Measurements from ENCODE around the gene KRT17.

The KRT17 gene

DNA sequence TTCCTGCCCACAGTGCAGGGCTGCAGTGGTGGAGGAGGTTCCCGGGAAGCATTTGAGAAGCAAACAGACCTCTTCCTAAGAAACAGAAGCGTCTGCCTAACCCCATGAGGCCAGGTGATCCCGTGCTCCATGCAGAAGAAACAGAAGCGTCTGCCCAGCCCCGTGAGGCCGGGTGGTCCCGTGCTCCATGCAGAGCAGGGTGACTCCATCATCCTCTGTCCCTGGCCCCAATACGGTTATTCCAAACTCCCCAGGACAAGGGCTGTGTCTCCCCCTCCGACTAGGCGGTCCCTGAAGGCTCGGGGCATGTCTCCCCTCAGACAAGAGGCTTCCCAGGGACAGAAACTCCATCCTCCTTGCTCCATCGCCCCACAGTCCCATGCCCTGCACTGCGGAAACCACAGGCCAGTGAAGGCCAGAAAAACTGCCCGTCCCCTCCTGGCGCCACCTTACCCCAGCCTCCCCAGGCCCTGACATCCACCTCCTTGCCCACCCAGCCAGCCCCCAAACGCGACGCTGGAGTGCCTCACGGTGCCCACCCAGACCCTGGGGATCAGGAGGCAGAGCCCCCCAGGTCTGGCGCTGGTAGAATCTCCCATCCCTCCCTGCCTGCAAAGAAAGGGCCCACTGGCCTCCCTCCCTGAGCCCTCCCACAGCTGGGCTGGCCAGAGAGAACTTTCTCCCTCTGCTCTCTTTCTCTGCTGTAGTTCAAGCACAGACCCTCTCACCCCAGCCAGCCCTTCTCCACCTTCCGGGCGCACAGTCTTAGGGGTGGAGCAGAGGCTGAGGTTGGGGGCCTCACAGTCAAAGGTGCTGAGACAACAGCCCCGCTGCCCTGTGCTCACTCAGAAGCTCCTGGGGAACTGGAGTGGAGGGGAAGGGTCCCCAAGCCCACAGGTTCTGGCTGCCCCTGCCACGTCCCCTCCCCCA, 30.6 kb upstream of the KRT17 start:
- Histone ChIP-seq H3K79me2 (ENCODE audit: low read length) (no peaks in the 10 kb centered on the region), H3K4me1 (ENCODE audit: low read length) (no peaks in the 10 kb centered on the region), H3K9ac (ENCODE audit: low read length) (no peak overlapping the region), H3K27me3 (ENCODE audit: low read depth, low read length) (no peaks in the 10 kb centered on the region), H2AFZ (ENCODE audit: low read depth, low read length) (no peak overlapping the region), H3K27ac (ENCODE audit: low read length) (no peak overlapping the region), H4K20me1 (ENCODE audit: insufficient read depth, low read length) (no peaks in the 10 kb centered on the region), H3K4me2 (ENCODE audit: low read length) (no peak overlapping the region), H3K9me3 (ENCODE audit: insufficient read depth, low read length) (no peaks in the 10 kb centered on the region), H3K4me3 (ENCODE audit: low read length) (no peak overlapping the region), H3K36me3 (replicated peaks; ENCODE audit: low read depth, low read length) (no peaks in the 10 kb centered on the region)
- TF ChIP-seq, protein P1, sequence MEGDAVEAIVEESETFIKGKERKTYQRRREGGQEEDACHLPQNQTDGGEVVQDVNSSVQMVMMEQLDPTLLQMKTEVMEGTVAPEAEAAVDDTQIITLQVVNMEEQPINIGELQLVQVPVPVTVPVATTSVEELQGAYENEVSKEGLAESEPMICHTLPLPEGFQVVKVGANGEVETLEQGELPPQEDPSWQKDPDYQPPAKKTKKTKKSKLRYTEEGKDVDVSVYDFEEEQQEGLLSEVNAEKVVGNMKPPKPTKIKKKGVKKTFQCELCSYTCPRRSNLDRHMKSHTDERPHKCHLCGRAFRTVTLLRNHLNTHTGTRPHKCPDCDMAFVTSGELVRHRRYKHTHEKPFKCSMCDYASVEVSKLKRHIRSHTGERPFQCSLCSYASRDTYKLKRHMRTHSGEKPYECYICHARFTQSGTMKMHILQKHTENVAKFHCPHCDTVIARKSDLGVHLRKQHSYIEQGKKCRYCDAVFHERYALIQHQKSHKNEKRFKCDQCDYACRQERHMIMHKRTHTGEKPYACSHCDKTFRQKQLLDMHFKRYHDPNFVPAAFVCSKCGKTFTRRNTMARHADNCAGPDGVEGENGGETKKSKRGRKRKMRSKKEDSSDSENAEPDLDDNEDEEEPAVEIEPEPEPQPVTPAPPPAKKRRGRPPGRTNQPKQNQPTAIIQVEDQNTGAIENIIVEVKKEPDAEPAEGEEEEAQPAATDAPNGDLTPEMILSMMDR (IDR thresholded peaks at IDR 0.05; ENCODE audit: low read depth, low read length) = no peak
- no peak for TF ChIP-seq EZH2phosphoT487 (IDR thresholded peaks at IDR 0.05; ENCODE audit: low read depth)

DNA sequence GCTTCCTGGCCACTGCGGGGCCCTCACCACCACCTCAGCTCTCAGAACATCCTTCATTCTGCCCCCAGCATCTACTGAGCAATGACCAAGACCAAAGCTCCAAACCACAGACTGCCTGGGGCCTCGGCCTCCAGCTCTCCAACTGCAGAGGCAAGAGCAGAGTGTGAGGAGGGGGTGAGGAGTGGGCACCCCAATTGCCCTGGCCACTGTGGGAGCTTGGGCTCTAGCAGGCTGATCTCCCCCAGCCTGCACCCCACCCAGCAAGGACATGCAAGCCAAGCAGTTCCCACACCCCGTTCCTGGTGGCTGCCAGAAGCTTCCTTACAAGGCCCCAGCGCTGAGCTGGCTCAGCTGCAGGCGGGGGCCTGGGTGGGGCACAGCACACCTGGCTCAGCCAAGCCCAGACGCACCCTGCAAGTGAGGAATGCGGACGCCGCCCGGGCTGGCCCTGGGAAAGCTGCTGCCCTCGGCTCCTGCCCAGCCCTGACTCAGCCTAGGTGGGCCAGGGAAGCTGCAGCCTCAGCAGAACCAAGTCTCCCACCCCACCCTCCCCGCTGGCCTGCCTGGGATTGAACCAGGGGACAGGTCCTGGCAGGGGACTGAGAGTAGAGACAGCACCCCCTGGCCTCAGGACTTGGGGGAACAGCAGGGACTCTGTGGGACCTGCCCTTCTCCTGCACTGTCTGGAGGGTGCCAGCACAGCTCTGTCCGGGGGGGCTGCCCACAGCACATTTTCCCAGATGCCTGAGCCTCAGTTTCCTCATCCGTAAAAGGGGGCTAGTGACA, 29.7 kb upstream of the KRT17 start:
- no peak for TF ChIP-seq EZH2phosphoT487 (IDR thresholded peaks at IDR 0.05; ENCODE audit: low read depth)
- TF ChIP-seq, protein P1 (IDR thresholded peaks at IDR 0.05; ENCODE audit: low read depth, low read length) = no peak

DNA sequence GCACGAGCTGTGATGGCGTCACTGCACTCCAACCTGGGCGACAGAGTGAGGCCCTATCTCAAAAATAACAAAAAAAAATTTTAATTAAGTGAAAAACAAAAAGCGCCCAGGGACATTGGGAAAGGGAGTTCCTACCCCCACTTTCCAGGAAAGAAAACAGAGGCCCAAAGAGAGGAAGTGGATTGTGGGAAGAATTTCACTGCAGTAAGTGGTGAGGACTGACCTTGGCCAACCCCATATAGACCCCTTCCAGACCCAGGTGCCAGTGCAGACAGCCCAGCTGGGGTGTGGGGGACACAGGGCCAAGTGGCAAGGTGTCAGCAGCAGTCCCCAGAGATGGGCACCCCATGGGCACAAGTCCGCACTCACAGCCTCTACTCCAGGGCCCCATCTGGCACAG, 29.0 kb upstream of the KRT17 start:
- Histone ChIP-seq H3K79me2 (ENCODE audit: low read length) (no peaks in the 10 kb centered on the region), H3K27me3 (ENCODE audit: low read depth, low read length) (no peaks in the 10 kb centered on the region), H3K9me3 (ENCODE audit: insufficient read depth, low read length) (no peaks in the 10 kb centered on the region), H3K4me2 (ENCODE audit: low read length) (no peak overlapping the region), H3K4me1 (ENCODE audit: low read length) (no peaks in the 10 kb centered on the region), H3K27ac (ENCODE audit: low read length) (no peak overlapping the region), H3K4me3 (ENCODE audit: low read length) (no peak overlapping the region), H2AFZ (ENCODE audit: low read depth, low read length) (no peak overlapping the region), H4K20me1 (ENCODE audit: insufficient read depth, low read length) (no peaks in the 10 kb centered on the region), H3K9ac (ENCODE audit: low read length) (no peak overlapping the region), H3K36me3 (replicated peaks; ENCODE audit: low read depth, low read length) (no peaks in the 10 kb centered on the region)
- TF ChIP-seq EZH2phosphoT487 (IDR thresholded peaks at IDR 0.05; ENCODE audit: low read depth) = no peak
- TF ChIP-seq, protein P1 (IDR thresholded peaks at IDR 0.05; ENCODE audit: low read depth, low read length) = no peak

More for the DNA sequence above, 29.7 kb upstream of the KRT17 start:
- no peaks in the 10 kb centered on the region for H3K4me1 ChIP-seq (ENCODE audit: low read length)
- H3K36me3 ChIP-seq (replicated peaks; ENCODE audit: low read depth, low read length) = no peaks in the 10 kb centered on the region
- H3K4me3 ChIP-seq (ENCODE audit: low read length) = no peak overlapping the region
- no peaks in the 10 kb centered on the region for H3K79me2 ChIP-seq (ENCODE audit: low read length)
- H2AFZ ChIP-seq (ENCODE audit: low read depth, low read length) = no peak overlapping the region
- no peak overlapping the region for H3K4me2 ChIP-seq (ENCODE audit: low read length)
- no peak overlapping the region for H3K27ac ChIP-seq (ENCODE audit: low read length)
- H3K27me3 ChIP-seq (ENCODE audit: low read depth, low read length) = no peaks in the 10 kb centered on the region
- no peaks in the 10 kb centered on the region for H3K9me3 ChIP-seq (ENCODE audit: insufficient read depth, low read length)
- H4K20me1 ChIP-seq (ENCODE audit: insufficient read depth, low read length) = no peaks in the 10 kb centered on the region
- no peak overlapping the region for H3K9ac ChIP-seq (ENCODE audit: low read length)

GRCh38 chr17:41652461-41652970, 28.1 kb upstream of the KRT17 start:
- H3K79me2 ChIP-seq (ENCODE audit: low read length) = no peaks in the 10 kb centered on the region
- no peak overlapping the region for H2AFZ ChIP-seq (ENCODE audit: low read depth, low read length)
- no peak overlapping the region for H3K27ac ChIP-seq (ENCODE audit: low read length)

More at GRCh38 chr17:41652461-41652970, 28.1 kb upstream of the KRT17 start:
- H3K4me1 ChIP-seq (ENCODE audit: low read length) = no peaks in the 10 kb centered on the region
- H3K4me2 ChIP-seq (ENCODE audit: low read length) = no peak overlapping the region
- no peaks in the 10 kb centered on the region for H3K27me3 ChIP-seq (ENCODE audit: low read depth, low read length)
- H3K9me3 ChIP-seq (ENCODE audit: insufficient read depth, low read length) = no peaks in the 10 kb centered on the region
- H3K4me3 ChIP-seq (ENCODE audit: low read length) = no peak overlapping the region
- no peaks in the 10 kb centered on the region for H3K36me3 ChIP-seq (replicated peaks; ENCODE audit: low read depth, low read length)
- TF ChIP-seq, protein P1 (IDR thresholded peaks at IDR 0.05; ENCODE audit: low read depth, low read length) = no peak
- TF ChIP-seq EZH2phosphoT487 (IDR thresholded peaks at IDR 0.05; ENCODE audit: low read depth) = no peak
- no peaks in the 10 kb centered on the region for H4K20me1 ChIP-seq (ENCODE audit: insufficient read depth, low read length)
- no peak overlapping the region for H3K9ac ChIP-seq (ENCODE audit: low read length)

Data from OCI-LY3 (cell line).